Fibroblast of peridontal ligament (primary cell): ENCODE measurements around the gene PRAMEF12.
"Not testable (repeated sequence)": the region's sequence is repeated elsewhere in the genome, so short reads cannot be mapped to it uniquely, and the experiment has no call there.

Source experiments
- DNase-seq: peaks from one replicate; pipeline ENCODE4 v3.0.0-alpha.2; 2010; ENCODE audit errors: extremely low read depth

Gene PRAMEF12

DNA sequence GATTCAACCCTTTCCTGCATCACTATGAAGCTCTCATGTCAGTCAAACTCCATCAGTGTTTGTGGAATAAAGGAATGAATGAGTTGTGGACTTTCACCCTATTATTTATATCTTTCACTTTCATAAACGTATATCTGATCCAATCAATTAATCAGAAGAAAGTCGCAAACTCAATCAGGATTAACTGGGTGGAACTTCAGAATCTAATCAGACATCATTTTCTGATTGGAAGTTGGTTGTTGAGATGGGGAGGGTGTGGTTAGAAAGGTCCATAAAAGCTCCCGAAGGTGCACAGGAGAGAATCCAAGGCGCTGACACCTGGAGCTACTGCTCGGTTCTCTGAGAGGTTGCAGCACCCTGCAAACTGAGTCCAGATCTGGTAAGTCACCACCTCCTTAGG is at the start of gene PRAMEF12:
TSS of gene PRAMEF12 (plus strand) at position 301 of the 400 bp plus-strand sequence. CDS start 1,130 bp downstream, outside the sequence.
- DNase-seq = no peak

DNA sequence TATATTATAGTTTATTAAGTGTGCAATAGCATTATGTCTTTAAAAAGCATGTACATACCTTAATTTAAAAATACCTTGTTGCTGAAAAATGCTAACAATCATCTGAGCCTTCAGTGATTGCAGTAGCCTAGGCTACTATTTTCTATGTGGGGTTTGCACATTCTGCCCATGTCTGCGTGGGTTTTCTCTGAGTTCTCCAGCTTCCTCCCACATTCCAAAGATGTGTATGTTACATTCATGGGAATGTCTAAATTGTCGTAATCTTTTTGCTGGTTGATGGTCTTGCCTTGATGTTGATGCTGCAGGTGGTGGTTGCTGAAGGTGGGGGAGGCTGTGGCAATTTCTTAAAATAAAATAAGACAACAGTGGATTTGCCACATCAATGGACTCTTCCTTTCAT is 45.1 kb upstream of the PRAMEF12 start:
- no peak for DNase-seq

DNA sequence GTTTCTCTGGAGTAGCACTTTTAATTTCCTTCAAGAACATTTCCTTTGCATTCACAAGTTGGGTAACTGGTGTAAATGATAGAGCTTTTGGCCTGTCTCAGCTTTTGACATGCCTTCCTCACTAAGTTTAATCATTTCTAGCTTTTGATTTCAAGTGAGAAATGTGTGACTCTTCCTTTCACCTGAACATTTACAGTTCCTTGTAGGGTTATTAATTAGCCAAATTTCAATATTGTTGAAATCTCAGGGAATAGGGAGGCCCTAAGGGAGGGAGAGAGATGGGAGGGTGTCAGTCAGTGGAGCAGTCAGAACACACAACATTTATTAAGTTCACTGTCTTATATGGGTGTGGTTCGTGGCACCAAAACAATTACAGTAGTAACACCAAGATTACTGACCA is 43.4 kb upstream of the PRAMEF12 start:
- no peak for DNase-seq

DNA sequence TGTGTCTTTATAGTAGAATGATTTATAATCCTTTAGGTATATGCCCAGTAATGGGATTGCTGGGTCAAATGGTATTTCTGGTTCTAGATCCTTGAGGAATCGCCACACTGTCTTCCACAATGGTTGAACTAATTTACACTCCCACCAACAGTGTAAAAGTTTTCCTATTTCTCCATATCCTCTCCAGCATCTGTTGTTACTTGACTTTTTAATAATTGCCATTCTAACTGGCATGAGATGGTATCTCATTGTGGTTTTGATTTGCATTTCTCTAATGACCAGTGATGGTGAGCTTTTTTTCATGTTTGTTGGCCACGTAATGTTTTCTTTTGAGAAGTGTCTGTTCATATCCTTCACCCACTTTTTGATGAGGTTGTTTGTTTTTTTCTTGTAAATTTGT is 42.5 kb upstream of the PRAMEF12 start:
- not testable (repeated sequence) for DNase-seq

DNA sequence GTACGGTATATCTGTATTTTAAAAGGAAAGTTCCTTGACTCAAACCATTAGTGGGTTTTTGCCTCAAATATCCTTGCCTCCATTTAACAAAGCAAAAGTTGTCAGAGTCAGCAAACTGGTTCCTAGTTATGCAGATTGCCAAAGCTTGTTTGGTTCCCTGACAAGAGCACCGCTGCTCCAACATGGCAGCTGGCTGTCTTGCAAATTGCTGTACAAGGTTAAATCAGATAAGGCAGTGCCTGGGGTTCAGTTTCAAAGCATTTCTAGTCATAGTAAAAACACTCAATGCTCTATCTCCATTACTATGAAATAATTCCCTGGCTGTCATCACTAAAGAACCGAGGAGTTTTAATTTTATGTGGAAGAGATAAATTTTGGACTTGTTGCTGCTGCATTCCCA is 38.9 kb upstream of the PRAMEF12 start:
- DNase-seq = no peak

DNA sequence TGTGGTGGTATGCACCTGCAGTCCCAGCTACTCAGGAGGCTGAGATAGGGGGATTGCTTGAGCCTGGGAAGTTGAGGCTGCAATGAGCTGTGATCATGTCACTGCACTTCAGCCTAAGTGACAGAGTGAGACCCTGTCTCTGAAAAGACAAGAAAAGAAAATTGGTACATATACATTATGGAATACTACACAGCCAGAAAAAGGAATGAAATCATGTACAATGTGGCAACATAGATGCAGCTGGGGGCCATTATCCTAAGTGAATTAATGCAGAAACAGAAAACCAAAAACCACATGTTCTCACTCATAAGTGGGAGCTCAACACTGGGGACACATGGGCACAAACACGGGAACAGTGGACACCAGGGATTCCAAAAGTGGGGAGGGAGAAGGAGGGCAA is 34.6 kb upstream of the PRAMEF12 start:
- no peak for DNase-seq

DNA sequence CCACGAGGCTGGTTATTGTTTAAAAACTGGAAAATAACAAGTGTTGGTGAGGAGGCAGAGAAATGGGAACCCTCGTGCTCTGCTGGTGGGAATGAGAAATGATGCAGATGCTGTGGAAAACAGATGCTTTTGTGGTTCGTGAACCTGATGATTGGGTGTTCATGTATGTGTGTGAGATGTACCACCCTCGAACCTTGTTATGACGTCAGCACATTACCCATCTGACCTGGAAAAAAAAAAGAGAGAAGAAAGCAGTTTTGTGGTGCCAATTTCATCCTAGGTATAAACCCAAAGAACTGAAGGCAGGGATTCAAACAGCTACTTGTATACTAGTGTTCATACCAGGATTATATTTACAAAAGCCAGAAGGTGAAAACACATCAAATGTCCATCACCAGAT is 33.9 kb upstream of the PRAMEF12 start:
- no peak for DNase-seq

DNA sequence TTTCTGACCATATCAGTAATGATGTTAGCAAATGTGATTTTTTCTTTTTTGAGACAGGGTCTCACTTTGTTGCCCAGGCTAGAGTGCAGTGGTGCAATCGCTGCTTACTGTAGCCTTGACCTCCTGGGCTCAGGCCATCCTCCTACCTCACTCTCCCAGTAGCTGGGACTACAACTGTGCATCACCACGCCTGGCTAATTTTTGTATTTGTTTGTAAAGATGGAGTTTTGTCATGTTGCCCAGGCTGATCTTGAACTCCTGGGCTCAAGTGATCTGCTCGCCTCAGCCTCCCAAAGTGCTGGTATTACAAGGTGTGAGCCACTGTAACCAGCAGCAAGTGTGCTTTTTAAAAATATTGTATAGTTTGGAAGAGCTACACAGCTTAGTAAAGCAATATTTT is 31.6 kb upstream of the PRAMEF12 start:
- DNase-seq = no peak

DNA sequence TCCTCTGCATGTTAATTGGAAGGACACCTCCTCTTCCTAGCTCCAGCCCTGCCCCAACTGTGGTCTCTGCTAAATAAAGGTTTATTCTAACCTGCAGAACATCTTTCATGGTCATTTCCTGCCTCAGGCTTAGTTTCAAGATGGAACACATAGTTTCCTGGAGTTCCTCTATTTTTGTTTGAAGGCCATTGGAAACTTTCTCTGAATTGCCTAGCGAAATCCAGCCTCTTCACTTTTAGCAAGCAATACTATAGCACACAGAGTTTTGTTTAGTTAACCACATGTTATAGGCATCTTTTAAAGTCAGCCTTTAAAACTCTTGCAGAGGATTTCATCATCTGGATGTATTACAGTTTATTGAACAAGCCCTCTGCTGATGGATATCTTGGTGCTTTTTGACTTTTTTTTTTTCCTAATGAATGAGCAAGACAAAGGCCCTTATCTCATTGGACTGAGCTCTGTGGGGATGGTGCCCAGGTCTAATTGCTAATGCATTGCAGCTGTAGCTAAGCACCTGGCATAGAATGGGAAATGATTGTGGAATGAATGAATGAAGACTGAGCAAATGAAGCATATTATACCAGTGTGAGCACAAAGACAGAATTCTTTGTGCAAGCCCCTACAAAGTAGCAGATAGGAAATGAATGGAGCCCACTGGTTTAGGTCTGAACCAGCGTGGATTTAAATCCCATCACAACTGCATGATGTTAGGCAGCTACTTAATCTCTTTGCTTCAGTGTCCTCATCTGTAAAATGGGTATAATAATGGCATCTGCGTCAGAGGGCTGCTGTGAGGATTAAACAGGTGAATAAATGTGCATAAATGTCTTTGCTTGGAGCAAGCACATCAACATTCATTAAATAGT is 28.2 kb upstream of the PRAMEF12 start:
- DNase-seq = peak; percentile 37

DNA sequence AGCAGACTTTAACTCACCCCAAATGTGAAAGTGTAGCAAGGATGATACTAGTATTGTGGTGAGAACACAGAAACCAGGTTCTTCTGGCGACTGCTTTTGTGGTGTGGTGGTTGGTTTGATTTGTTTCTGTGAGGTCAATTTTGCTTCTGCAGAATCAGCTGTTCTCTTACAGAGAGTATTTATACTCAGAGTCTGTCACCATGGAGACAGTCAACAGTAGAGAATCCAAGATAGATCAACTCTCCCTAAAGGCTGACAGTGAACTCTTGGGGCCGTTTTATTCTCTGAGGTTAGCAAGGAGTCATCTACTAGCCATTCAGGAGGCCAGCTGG is 27.6 kb upstream of the PRAMEF12 start, which contains the start of gene CFAP107:
TSS of gene CFAP107 (plus strand) at position 209 of the 332 bp plus-strand sequence. CDS start 231 bp downstream, outside the sequence.
- DNase-seq = peak; percentile 37

DNA sequence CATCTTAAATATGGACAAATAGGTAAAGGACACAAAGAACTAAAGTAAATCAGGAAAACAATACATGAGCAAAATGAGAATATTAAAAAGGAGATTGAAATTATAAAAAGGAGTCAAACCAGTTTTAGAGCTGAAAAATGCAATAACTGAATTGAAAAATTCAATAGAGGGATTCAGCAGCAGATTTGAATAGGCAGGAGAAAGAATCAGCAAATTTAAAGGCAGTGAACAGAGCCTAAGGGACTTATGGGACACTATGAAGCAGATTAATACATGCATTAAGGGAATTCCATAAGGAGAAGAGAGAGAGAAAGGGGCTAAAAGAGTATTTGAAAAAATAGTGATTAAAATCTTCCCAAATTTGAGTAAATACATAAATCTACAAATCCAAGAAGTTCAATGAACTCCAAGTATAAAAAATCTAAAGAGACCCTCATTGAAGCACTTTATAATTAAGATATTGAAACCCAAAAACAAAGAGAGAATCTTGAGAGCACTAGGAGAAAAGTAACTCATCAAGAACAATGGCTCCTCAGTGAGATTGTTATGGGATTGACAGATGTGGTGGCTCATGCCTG is 24.7 kb upstream of the PRAMEF12 start:
- no peak for DNase-seq

DNA sequence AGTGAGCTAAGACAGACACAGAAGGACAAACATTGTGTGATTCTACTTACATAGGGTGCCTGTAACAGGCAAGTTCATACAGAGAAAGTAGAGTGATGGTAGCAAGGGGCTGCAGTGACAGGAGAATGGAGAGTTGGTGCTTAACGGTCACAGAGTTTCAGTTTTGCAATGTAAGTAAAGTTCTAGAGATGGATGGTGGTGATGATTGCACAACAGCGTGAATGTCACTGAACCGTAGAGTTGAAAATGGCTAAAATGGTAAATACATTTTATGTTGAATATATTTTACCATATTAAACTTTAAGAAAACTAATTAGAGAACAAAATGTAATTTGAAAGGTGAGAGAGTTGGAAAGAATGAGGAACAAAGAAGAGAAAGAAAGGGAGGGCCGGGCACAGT is 18.8 kb upstream of the PRAMEF12 start:
- no peak for DNase-seq

DNA sequence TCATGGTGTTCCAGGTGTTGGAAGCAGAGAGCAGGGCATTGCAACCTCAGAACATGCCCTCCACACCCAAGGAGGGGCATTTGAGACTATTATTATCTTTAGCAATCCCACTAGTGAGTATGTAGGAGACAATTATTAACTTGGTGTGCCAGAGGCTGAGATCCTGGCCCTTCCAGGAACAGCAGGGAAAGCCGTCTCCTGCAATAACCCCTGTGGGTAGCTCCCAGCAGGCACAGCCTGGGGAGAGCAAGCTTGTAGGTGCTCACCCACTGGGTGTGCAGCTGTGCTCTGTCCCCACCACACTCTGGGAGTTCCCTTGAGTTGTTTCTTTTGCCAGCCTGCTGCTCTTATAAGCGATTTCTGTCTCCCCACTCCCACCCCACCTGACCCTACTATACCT is 17.3 kb upstream of the PRAMEF12 start:
- DNase-seq = no peak

DNA sequence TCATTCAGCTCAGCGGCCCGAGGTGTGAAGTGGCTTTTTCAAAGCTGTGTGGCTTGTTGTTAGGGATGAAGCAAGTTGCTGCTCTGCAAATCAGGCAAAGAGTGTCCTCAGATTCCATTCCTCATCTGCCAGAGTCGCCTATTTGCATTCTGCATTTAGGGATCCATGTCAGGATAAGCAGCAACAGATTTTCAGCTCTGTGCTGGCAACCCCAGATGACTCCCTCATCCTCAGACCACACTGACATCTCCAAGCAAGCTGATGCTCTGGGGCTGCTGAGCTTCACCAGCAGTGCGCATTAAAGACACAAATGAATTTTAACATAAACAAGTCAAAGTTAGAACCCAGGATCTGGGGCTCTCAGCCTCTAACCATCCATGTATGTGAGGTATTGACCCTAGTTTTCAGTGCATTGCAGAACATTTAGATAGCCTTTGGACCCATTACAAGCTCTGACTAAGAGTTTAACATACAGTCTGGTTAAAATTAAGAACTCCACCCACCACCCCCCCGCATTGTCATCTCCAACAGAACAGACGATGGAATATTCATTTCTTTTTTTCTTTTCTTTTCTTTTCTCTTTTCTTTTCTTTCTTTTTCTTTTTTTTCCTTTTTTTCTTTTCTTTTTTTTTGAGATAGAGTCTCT is 16.6 kb upstream of the PRAMEF12 start:
- peak; percentile 16 for DNase-seq

DNA sequence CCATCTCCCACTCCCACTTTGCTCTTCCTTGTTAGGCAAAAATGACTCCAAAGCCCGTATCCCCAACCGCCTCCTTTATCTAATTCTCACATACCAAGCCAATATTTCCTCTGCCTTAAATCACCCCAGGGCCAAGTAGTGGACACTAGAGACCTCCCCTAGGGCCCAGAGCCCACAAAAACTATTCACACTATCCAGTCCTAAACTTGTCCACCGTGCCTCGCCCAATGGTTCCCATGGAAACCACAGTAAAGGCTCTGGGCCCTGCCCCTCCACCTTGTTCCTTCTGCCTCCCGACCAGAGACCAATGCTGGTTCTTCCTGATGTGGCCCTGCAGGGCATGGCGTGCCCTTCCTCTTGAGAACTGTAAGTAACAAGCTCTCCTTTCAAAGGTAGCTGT is 15.7 kb upstream of the PRAMEF12 start:
- no peak for DNase-seq

DNA sequence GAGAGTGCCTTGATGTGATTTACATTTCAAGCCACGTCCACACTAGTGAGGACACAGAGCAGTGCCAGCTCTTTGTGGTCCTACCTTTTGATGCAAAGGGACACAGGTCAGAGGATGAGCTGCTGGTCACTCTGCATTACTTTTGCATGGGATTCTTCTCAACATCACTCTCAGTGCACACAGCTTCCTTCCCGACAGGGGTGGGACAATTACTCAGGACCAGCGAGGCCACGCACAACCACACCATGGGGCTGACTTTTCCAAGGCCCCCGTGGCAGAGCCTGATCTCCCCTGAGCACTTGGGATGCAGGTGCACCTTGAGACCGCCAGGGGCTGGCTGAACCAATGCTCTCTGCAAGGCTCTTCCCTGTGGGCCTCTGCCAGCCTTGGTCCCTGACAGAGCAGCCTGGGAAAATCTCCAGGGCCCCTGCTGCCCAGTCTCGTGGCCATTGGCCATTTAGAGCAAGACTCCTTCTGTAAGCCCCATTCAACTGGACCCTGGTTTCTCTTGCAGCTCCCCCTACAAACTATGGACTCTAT is 13.2 kb upstream of the PRAMEF12 start:
- no peak for DNase-seq

DNA sequence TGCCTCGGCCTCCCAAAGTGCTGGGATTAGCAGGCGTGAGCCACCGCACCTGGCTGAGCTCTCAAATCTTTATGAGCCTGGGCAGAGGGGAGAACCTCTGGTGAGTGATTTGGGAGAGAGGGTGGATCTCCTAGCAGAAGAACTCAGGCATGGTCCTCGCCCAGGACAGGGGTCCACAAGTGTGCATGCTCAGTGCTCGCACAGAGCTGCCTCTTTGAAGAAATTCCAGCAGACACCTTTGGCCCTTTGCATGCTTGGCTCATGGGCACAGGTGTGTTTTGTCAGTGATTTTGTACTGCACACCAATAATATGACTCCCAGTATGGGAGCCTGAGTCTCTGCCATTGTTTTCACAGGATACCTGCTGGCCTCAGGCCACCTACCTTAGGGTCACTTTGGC is 11.8 kb upstream of the PRAMEF12 start:
- DNase-seq = no peak

DNA sequence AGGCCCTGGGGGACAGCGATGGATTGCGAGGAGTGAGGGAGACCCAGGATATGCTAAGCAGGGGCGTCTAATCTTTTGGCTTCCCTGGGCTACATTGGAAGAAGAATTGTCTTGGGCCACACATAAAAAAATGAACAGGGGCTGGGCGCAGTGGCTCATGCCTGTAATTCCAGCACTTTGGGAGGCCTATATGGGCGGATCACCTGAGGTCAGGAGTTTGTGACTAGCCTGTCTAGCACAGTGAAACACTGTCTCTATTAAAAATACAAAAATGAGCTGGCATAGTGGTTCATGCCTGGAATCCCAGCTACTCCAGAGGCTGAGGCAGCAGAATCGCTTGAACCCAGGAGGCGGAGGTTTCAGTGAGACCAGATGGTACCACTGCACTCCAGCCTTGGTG is 10.8 kb upstream of the PRAMEF12 start:
- DNase-seq = no peak

DNA sequence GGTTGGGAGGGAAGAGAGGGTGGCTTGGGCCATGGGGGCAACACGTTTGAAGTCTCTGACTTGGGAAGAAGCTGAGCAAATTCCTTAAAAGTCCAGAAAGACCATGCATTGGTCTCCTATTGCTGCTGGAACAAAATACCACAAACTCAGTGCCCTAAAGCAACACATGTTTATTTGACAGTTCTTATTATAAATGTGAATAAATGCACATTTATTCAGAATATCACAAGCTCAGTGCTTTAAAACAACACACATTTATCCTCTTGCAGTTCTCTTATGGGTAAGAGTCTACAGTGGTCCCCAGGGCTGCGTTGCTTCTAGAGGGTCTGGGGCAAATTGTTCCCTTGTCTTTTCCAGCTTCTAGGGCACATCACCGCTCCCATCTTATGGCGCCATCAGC is 10.1 kb upstream of the PRAMEF12 start:
- no peak for DNase-seq

DNA sequence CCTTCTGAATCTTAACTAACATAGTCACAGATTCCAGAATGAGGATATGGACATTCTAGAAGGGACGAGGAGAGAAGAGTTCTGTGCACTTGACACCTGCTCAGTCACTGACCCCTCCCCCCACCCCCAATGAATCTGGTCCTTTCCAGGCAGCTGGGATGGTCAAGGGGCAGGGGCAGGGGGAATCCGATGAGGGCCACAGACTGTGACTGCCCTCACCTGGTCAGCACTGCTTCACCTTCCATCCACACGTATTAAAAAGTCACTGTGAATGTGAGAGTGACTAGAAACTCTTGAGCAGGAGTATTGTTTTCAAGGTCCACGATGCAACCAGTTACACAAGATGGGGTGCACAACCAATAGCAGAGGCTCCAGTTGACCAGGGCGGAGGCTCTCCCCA is 9.5 kb upstream of the PRAMEF12 start:
- no peak for DNase-seq

DNA sequence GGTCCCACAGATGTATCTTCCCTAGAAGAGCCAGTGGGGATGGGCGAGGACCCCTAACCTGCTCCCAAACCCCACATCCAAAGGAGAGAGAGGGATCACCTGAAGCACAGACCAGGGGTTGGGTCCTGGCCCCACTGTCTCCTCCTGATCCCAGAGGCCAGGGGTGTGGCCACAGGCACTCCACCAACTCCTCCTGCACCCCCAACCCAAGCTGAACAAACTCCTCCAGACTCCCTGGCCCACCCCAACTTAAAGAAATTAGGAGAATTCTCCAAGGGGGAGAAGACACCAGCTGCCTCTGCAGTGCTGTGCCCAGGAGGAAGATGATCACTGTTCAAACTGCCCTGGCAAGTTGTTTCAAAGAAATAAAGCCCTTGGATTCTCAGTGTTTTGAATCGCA is 4.5 kb upstream of the PRAMEF12 start:
- no peak for DNase-seq

DNA sequence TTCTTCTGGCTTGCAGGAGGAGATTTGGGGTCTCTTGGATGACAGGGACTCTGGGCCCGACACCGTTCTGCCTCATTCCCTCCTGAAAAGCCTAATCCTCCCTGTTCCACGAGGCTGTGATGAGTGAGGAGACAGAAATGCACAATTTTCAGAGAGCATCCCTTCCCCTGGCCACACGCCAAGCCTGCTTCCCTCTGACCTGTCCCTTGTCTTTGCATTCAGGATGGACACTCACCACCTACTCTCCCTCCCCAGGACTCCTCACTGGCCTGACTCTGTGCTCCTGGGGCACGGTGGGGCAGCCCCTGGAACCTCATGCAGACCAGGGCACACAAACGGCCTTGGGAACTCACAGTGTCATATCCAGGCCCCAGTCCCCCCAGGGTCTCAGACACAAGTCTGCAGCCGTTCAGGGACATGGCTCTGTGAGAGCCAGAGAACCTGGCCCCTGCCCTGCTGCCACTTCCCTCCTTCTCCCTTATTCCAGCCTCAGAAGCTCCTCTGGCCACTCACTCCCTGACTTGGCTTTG is 3.5 kb upstream of the PRAMEF12 start:
- no peak for DNase-seq
